CD4-positive, alpha-beta T cell treated with Interleukin-1 beta for 1 hour (primary cell): ENCODE results near the gene BCAS1.

Source experiments
- DNase-seq, 2 donors: peaks; one replicate each; pipeline ENCODE4 v3.0.0-alpha.2; 2020 to 2022

The BCAS1 gene

GRCh38 chr20:53900380-53900999, 169.9 kb downstream of the BCAS1 start:
- DNase-seq, result no peak

- peak; percentile 65 to 69 for DNase-seq
These were observed 170.8 kb downstream of the BCAS1 start for GRCh38 chr20:53899351-53900167.

- DNase-seq, result no peak
These were observed 171.8 kb downstream of the BCAS1 start for GRCh38 chr20:53898556-53898931.

- no peak for DNase-seq
These were observed 172.4 kb downstream of the BCAS1 start for GRCh38 chr20:53897884-53898555.

- DNase-seq, result no peak
These were observed 173.7 kb downstream of the BCAS1 start for GRCh38 chr20:53896647-53897046.

- no peak for DNase-seq
These were observed 174.4 kb downstream of the BCAS1 start for GRCh38 chr20:53896041-53896440.

- no peak for DNase-seq
These were observed 175.0 kb downstream of the BCAS1 start for GRCh38 chr20:53895385-53895755.

- DNase-seq, result no peak
These were observed 175.5 kb downstream of the BCAS1 start for GRCh38 chr20:53894707-53895384.
